SK-N-SH treated with all-trans-retinoic acid at 6 μM for 48 hours (cell line): Measurements from ENCODE around the gene ADARB2.

Experiments used
- ARNTL ChIP-seq: fragments of 450-650 bp; formaldehyde crosslinking; IDR thresholded peaks from 2 replicates; pipeline ENCODE4 v1.5.0; 2020; ENCODE audit warnings: low read depth, mild to moderate bottlenecking, moderate library complexity, borderline replicate concordance
- CSDC2 ChIP-seq: fragments of 250-450 bp; sonication (Bioruptor Pico); IDR thresholded peaks from 2 replicates; pipeline ENCODE4 v1.5.0; 2020; ENCODE audit warnings: mild to moderate bottlenecking, moderate library complexity
- GLIS3 ChIP-seq: fragments of 250-450 bp; sonication (Bioruptor Pico); IDR thresholded peaks from 2 replicates; pipeline ENCODE4 v1.5.0; 2020; ENCODE audit warnings: mild to moderate bottlenecking, moderate library complexity
- TCF4 ChIP-seq: fragments of 250-450 bp; sonication (Bioruptor Pico); IDR thresholded peaks from 2 replicates; pipeline ENCODE4 v1.8.0; 2021; ENCODE audit warnings: mild to moderate bottlenecking, moderate library complexity, borderline replicate concordance
- TF ChIP-seq, protein P1 (sequence below): fragments of 250-450 bp; sonication (Bioruptor Pico); IDR thresholded peaks from 2 replicates; pipeline ENCODE4 v1.5.1; 2020; ENCODE audit warnings: low read depth, mild to moderate bottlenecking, moderate library complexity
- TF ChIP-seq, protein P2 (sequence below): fragments of 250-450 bp; sonication (Bioruptor Pico); IDR thresholded peaks from 2 replicates; pipeline ENCODE4 v1.8.0; 2020; ENCODE audit warnings: mild to moderate bottlenecking, moderate library complexity, borderline replicate concordance

DNA sequence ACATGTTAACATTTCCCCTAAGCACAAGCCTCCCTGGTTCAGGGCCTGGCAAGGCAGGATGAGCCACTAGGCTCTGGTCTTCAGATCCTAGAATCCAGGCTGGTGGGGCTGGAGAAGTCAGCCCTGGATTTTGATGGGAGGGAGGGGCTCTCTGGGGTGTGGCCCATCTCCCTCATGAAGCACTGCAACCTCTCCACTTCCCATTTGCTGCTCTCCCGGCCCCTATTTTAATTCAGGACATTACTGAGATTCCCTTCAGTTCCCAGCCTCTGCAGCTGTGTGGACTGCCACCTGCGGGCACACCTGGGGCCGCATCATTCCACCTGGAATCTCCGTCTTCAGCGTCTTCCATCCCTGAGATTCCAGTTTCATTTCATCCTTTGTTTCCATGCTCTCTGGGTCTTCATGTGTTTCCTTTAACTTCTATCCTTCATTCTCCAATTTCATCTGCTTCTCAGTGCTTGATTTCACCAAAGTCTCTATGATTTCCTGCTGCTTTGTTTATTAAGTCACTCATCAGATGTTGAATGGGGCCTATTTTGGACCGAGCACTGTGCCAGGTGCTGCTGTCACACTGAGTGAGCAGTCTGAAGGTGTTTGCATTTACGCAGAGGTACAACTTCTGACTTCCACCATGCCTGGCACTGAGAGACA, 427.6 kb downstream of the ADARB2 start:
- TF ChIP-seq, protein P1, sequence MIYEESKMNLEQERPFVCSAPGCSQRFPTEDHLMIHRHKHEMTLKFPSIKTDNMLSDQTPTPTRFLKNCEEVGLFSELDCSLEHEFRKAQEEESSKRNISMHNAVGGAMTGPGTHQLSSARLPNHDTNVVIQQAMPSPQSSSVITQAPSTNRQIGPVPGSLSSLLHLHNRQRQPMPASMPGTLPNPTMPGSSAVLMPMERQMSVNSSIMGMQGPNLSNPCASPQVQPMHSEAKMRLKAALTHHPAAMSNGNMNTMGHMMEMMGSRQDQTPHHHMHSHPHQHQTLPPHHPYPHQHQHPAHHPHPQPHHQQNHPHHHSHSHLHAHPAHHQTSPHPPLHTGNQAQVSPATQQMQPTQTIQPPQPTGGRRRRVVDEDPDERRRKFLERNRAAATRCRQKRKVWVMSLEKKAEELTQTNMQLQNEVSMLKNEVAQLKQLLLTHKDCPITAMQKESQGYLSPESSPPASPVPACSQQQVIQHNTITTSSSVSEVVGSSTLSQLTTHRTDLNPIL = no peak
- TF ChIP-seq CSDC2 (CRISPR knock-in tag) (no peak), GLIS3 (CRISPR knock-in tag) (no peak), ARNTL (CRISPR knock-in tag) (no peak), TCF4 (CRISPR knock-in tag) (no peak)
- TF ChIP-seq, protein P2, sequence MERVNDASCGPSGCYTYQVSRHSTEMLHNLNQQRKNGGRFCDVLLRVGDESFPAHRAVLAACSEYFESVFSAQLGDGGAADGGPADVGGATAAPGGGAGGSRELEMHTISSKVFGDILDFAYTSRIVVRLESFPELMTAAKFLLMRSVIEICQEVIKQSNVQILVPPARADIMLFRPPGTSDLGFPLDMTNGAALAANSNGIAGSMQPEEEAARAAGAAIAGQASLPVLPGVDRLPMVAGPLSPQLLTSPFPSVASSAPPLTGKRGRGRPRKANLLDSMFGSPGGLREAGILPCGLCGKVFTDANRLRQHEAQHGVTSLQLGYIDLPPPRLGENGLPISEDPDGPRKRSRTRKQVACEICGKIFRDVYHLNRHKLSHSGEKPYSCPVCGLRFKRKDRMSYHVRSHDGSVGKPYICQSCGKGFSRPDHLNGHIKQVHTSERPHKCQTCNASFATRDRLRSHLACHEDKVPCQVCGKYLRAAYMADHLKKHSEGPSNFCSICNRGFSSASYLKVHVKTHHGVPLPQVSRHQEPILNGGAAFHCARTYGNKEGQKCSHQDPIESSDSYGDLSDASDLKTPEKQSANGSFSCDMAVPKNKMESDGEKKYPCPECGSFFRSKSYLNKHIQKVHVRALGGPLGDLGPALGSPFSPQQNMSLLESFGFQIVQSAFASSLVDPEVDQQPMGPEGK = no peak
